CD4-positive, alpha-beta T cell treated with Interleukin-12 subunit alpha and Interleukin-12 subunit beta, for 1 hour (primary cell): ENCODE measurements around the gene PBLD.
"Not testable (repeated sequence)": the region's sequence is repeated elsewhere in the genome, so short reads cannot be mapped to it uniquely, and the experiment has no call there.

ENCODE experiments used
- DNase-seq: peaks from one replicate; pipeline ENCODE4 v3.0.0-alpha.2; 2020

The PBLD gene

GRCh38 chr10:68277814-68278213 is 54.9 kb downstream of the PBLD start:
- not testable (repeated sequence) for DNase-seq

GRCh38 chr10:68276224-68276623 is 56.5 kb downstream of the PBLD start:
- no peak for DNase-seq

- DNase-seq: no peak
Observed at GRCh38 chr10:68275600-68276126, 57.1 kb downstream of the PBLD start.

- DNase-seq: no peak
Observed at GRCh38 chr10:68272833-68273232, 59.9 kb downstream of the PBLD start.

GRCh38 chr10:68271196-68271882 is 61.4 kb downstream of the PBLD start:
- no peak for DNase-seq

GRCh38 chr10:68269562-68270290 is 63.0 kb downstream of the PBLD start:
- DNase-seq: no peak

GRCh38 chr10:68261132-68261856 is 71.4 kb downstream of the PBLD start:
- no peak for DNase-seq

GRCh38 chr10:68253346-68253745 is 79.4 kb downstream of the PBLD start:
- DNase-seq: no peak

- DNase-seq: no peak
Observed at GRCh38 chr10:68251625-68252495, 80.9 kb downstream of the PBLD start.

GRCh38 chr10:68251151-68251550 is 81.6 kb downstream of the PBLD start:
- no peak for DNase-seq

GRCh38 chr10:68249297-68249696 is 83.4 kb downstream of the PBLD start:
- DNase-seq: no peak

- DNase-seq: no peak
Observed at GRCh38 chr10:68247931-68248330, 84.8 kb downstream of the PBLD start.

GRCh38 chr10:68246397-68246796 is 86.3 kb downstream of the PBLD start:
- DNase-seq: not testable (repeated sequence)

GRCh38 chr10:68242051-68242450 is 90.7 kb downstream of the PBLD start:
- DNase-seq: no peak

GRCh38 chr10:68239596-68240150 is 93.1 kb downstream of the PBLD start:
- DNase-seq: no peak

- DNase-seq: no peak
Observed at GRCh38 chr10:68239069-68239468, 93.7 kb downstream of the PBLD start.

- no peak for DNase-seq
Observed at GRCh38 chr10:68238371-68238770, 94.4 kb downstream of the PBLD start.

- no peak for DNase-seq
Observed at GRCh38 chr10:68237173-68237572, 95.6 kb downstream of the PBLD start.

- DNase-seq: no peak
Observed at GRCh38 chr10:68235581-68235980, 97.1 kb downstream of the PBLD start.

GRCh38 chr10:68235111-68235510 is 97.6 kb downstream of the PBLD start:
- no peak for DNase-seq

- no peak for DNase-seq
Observed at GRCh38 chr10:68233046-68233445, 99.7 kb downstream of the PBLD start.
